HUES64 (cell line): ENCODE data around the gene PPP1R13B.

Experiments
- H3K27ac ChIP-seq: 2 replicates; pipeline ENCODE4 v1.7.0; 2013; ENCODE audit warnings: low read depth, low read length, inconsistent platforms
- H3K27me3 ChIP-seq: 2 replicates; pipeline ENCODE4 v1.6.1; 2013; ENCODE audit warnings: mild to moderate bottlenecking, low read length; ENCODE audit not compliant: insufficient read depth
- H3K36me3 ChIP-seq: 2 replicates; pipeline ENCODE4 v1.6.1; 2013; ENCODE audit warnings: mild to moderate bottlenecking, low read length; ENCODE audit not compliant: insufficient read depth
- H3K4me1 ChIP-seq: 2 replicates; pipeline ENCODE4 v1.6.1; 2013; ENCODE audit warnings: mild to moderate bottlenecking, low read length, moderate library complexity; ENCODE audit not compliant: insufficient read depth
- H3K4me3 ChIP-seq: 2 replicates; pipeline ENCODE4 v1.5.1; 2013; ENCODE audit warnings: mild to moderate bottlenecking, low read length, moderate library complexity
- H3K9ac ChIP-seq: 2 replicates; pipeline ENCODE4 v1.6.1; 2013; ENCODE audit warnings: mild to moderate bottlenecking, low read depth, low read length
- H3K9me3 ChIP-seq: 2 replicates; pipeline ENCODE4 v1.6.1; 2013; ENCODE audit warnings: low read depth, low read length; ENCODE audit not compliant: insufficient read depth
- WGBS: fragments of 150-250, 120-280 bp; methylation state at CpG from one replicate; pipeline ENCODE4 v1.1.7; 2013; ENCODE audit warnings: missing lambda C conversion rate; 5-methylcytosine and 5-hydroxymethylcytosine counted together

PPP1R13B gene

GRCh38 chr14:103748534-103748857 is 98.9 kb downstream of the PPP1R13B start:
- Histone ChIP-seq H3K36me3 (no peaks in the 10 kb centered on the region), H3K4me1 (no peaks in the 10 kb centered on the region), H3K9me3 (no peaks in the 10 kb centered on the region), H3K27me3 (no peaks in the 10 kb centered on the region), H3K4me3 (no peak overlapping the region), H3K27ac (no peak overlapping the region), H3K9ac (no peak overlapping the region)
- 94% methylated on average over 5 of the region's 5 CpGs for WGBS

GRCh38 chr14:103746701-103747100 is 100.7 kb downstream of the PPP1R13B start:
- 88% methylated on average over 10 of the region's 10 CpGs for WGBS
- Histone ChIP-seq H3K36me3 (no peaks in the 10 kb centered on the region), H3K27me3 (no peaks in the 10 kb centered on the region), H3K4me1 (0 out of 2 replicates have a peak, but pooled peaks cover 5% of the 10 kb centered on the region), H3K9ac (no peak overlapping the region), H3K27ac (no peak overlapping the region), H3K9me3 (no peaks in the 10 kb centered on the region), H3K4me3 (no peak overlapping the region)

GRCh38 chr14:103745424-103745823 is 102.0 kb downstream of the PPP1R13B start:
- Histone ChIP-seq H3K27ac (no peak overlapping the region), H3K9me3 (no peaks in the 10 kb centered on the region), H3K9ac (no peak overlapping the region), H3K27me3 (no peaks in the 10 kb centered on the region), H3K4me1 (0 out of 2 replicates have a peak, but pooled peaks cover 5% of the 10 kb centered on the region), H3K4me3 (no peak overlapping the region), H3K36me3 (no peaks in the 10 kb centered on the region)
- WGBS = 94% methylated on average over 5 of the region's 5 CpGs

- H3K9ac ChIP-seq = no peak overlapping the region
- H3K4me3 ChIP-seq = no peak overlapping the region
- H3K9me3 ChIP-seq = no peaks in the 10 kb centered on the region
- H3K36me3 ChIP-seq = no peaks in the 10 kb centered on the region
- H3K4me1 ChIP-seq = 0 out of 2 replicates have a peak, but pooled peaks cover 5% of the 10 kb centered on the region
- H3K27ac ChIP-seq = no peak overlapping the region
- no peaks in the 10 kb centered on the region for H3K27me3 ChIP-seq
- WGBS = 94% methylated on average over 15 of the region's 15 CpGs
Observed at GRCh38 chr14:103744621-103745395, 102.6 kb downstream of the PPP1R13B start.

GRCh38 chr14:103743691-103744090 is 103.7 kb downstream of the PPP1R13B start:
- H3K4me3 ChIP-seq = no peak overlapping the region
- WGBS = 93% methylated on average over 15 of the region's 15 CpGs
- H3K9me3 ChIP-seq = no peaks in the 10 kb centered on the region
- H3K36me3 ChIP-seq = no peaks in the 10 kb centered on the region
- H3K9ac ChIP-seq = 0 out of 2 replicates have a peak overlapping the region, but pooled peaks have one; percentile 30
- H3K27me3 ChIP-seq = no peaks in the 10 kb centered on the region
- H3K4me1 ChIP-seq = peaks cover 5% of the 10 kb centered on the region; the same call in 1 of the 2 replicates
- no peak overlapping the region for H3K27ac ChIP-seq

- no peak overlapping the region for H3K4me3 ChIP-seq
- no peak overlapping the region for H3K27ac ChIP-seq
- no peaks in the 10 kb centered on the region for H3K27me3 ChIP-seq
- H3K36me3 ChIP-seq = no peaks in the 10 kb centered on the region
- 91% methylated on average over 14 of the region's 14 CpGs for WGBS
- no peaks in the 10 kb centered on the region for H3K9me3 ChIP-seq
- peaks cover 5% of the 10 kb centered on the region; the same call in 1 of the 2 replicates for H3K4me1 ChIP-seq
- no peak overlapping the region for H3K9ac ChIP-seq
Observed at GRCh38 chr14:103742499-103743255, 104.7 kb downstream of the PPP1R13B start.

GRCh38 chr14:103741876-103742275 is 105.5 kb downstream of the PPP1R13B start:
- H3K27ac ChIP-seq = no peak overlapping the region
- H3K9me3 ChIP-seq = no peaks in the 10 kb centered on the region
- no peaks in the 10 kb centered on the region for H3K36me3 ChIP-seq
- H3K9ac ChIP-seq = no peak overlapping the region
- H3K4me3 ChIP-seq = no peak overlapping the region
- H3K27me3 ChIP-seq = no peaks in the 10 kb centered on the region
- H3K4me1 ChIP-seq = peaks cover 5% of the 10 kb centered on the region; the same call in 1 of the 2 replicates
- 95% methylated on average over 9 of the region's 9 CpGs for WGBS

- 92% methylated on average over 14 of the region's 14 CpGs for WGBS
- Histone ChIP-seq H3K27me3 (no peaks in the 10 kb centered on the region), H3K9ac (no peak overlapping the region), H3K36me3 (no peaks in the 10 kb centered on the region; the same call in 1 of the 2 replicates), H3K9me3 (no peaks in the 10 kb centered on the region), H3K4me3 (no peak overlapping the region), H3K27ac (no peak overlapping the region), H3K4me1 (peaks cover 5% of the 10 kb centered on the region; the same call in 1 of the 2 replicates)
Observed at GRCh38 chr14:103740991-103741689, 106.2 kb downstream of the PPP1R13B start.

GRCh38 chr14:103739793-103740501 is 107.4 kb downstream of the PPP1R13B start:
- peaks cover 3% of the 10 kb centered on the region; the same call in 1 of the 2 replicates for H3K36me3 ChIP-seq
- WGBS = 91% methylated on average over 30 of the region's 30 CpGs
- H3K4me1 ChIP-seq = peaks cover 5% of the 10 kb centered on the region
- H3K9me3 ChIP-seq = no peaks in the 10 kb centered on the region
- H3K27me3 ChIP-seq = no peaks in the 10 kb centered on the region
- no peak overlapping the region for H3K4me3 ChIP-seq
- no peak overlapping the region for H3K9ac ChIP-seq
- H3K27ac ChIP-seq = no peak overlapping the region

GRCh38 chr14:103739466-103739792 is 107.9 kb downstream of the PPP1R13B start:
- Histone ChIP-seq H3K9ac (no peak overlapping the region), H3K4me1 (peaks cover 5% of the 10 kb centered on the region), H3K36me3 (peaks cover 4% of the 10 kb centered on the region; the same call in 1 of the 2 replicates), H3K27me3 (no peaks in the 10 kb centered on the region), H3K27ac (no peak overlapping the region), H3K4me3 (no peak overlapping the region), H3K9me3 (no peaks in the 10 kb centered on the region)
- 94% methylated on average over 6 of the region's 6 CpGs for WGBS
